GM19468 (cell line): ENCODE results near the gene NFIX.

Experiments used
- ATAC-seq: cut with Tn5 transposase; IDR thresholded peaks from one replicate; pipeline ENCODE4 v1.9.1; 2021; ENCODE audit warnings: mild to moderate bottlenecking, moderate library complexity, moderate number of reproducible peaks; ENCODE audit not compliant: unreplicated experiment; ENCODE audit errors: extremely low read depth

NFIX gene

DNA sequence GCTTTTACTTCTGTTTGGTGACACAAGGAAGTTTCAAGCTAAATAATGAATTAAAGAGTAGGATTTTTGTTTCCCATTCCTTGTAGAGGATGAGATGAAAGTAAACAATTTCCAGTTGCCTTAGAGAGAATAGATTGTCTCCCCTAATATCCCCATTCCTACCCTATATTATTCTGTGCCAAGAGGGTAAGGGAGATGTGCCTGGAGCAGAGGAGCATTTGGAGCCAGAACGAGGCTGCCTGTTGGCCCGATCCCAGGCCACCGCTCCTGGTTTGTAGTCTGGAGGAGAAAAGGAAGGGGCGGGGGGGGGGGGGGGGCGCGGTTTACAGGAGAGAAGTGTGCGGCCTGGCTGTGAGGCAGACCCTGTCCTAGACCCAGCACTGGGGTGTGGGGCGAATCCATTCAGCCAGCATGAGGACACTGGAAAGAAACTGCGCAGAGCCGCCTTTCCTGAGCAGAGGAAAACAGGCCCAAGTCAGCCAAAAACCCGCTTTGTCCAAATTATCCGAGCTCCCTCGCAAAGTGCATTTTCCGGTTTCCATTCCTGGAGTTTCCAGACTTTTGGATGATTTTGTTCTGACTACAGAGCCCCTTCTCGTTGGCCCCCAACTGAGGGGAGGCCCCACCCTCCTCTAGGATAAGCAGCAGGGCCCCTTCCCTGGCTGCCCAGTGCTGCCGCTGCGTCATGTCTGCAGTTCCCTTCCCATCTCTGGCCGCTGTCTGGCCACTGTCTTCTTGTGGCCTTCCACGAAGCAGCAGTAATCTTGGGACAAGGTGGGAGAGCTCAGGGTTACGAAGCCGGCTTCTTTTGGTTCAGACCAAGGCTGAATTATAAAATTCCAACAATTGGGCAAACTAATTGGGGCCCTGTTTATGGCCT lies 23.0 kb downstream of the NFIX start:
- ATAC-seq = no peak

DNA sequence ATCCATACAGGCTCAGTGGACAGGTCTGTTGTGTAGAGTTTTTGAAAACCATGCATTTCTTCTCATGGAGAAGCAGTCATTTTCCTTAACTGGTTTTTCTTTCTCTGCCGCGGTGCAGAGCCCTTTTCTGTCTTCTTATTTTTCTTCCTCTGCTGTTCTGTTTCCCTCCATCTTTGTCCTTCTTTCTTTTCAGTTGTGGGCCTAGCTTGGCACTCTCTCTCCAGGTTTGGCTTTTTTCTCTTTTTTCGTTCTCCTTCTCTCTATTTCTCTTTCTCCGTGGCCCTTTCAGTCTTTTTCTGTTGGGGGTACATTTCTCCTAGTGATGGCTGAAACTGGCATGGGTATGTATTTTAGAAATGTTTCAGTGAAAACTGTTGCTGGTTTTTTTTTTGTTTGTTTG lies 24.1 kb downstream of the NFIX start:
- ATAC-seq = no peak

DNA sequence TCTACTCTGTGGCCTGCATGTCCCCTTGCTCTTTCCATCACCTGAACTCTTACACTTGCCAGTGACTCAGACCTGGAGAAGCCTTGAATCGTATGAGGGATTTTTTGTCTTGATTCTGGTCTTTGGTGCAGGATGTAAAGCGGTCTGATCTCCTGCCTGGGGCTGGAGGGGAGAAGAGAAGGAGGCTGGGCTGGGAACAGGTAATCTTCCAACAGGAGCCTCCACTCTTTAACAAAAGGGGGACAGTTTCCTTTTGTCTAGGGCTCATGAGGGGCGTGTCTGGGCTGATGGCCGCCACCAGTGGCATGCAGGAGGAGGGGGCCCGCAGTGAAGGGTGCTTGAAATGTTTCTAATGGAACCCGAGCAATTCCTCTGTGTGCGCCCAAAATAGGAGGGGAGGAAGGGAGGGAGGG lies 24.7 kb downstream of the NFIX start:
- ATAC-seq = no peak

DNA sequence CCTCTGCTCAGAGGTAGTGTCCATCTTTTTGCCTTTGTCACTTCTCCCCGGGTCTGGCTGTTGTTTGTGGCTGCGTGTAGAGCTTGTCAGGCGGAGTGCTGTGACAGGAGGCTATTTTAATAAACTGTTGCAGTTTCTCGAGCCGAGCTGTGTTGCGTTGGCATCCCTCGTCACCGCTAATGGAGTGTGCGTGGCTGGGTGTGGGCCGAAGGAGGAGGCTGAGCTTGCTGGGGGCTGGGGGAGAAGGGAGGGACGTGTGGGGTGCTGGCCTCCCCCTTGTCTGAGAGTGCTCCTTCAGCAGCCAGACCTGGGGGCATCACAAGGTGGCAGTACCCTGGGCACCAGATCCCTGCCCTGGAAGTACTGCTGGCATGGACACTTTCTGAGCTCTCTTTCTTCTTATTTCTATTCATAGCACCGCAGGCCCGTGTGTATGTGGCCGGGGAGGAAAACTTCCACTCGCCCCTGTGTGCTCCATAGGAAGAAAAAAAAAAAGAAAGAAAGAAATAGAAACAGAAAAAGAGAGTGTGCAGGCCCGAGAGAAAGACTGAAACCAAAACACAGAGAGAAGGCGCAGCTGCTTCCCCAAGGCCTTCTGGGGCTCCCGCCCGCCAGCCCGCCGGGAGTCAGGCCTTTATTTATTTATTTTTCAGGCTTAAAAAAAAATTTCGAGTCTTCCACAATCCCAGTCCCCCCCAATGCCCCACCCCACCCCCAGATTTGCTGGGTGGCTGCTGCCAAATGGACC lies 27.0 kb downstream of the NFIX start:
- no peak for ATAC-seq

DNA sequence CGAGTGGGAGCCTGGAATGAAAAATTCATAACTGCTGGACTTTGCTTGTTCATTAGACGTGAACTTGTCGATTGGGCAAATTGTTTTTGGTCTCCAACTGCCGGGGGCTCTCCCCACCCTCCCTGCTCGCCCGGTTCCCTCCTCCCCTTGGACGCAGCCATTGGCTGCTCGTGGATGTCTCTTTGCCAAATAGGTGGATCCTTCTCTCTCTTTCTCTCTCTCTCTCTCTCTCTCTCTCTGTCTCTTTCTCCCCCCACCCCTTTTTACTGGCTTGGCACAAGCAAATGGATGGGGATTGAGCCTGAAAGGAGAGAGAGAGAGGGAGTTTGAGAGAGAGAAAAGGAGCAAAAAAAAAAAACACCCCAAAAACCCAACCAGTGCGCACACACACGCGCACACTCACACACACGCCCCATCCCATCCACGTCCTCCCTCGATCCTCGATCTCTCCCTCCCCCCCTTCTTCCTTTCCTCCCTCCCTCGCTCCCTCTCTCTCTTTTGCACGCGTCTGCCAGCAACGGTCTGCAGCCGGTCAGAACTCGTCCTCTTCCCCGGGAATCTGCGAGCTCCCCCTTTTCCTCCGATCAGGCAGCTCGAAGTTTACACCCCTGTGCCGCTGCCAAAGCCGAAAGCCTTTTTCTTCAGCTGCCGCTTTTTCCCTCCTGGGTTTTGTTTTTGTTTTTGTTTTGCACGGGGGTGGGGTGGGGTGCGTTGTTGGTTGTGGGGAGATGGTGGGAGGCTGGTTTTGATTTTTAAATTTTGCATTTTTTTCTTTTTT lies 27.8 kb downstream of the NFIX start:
- ATAC-seq = no peak

DNA sequence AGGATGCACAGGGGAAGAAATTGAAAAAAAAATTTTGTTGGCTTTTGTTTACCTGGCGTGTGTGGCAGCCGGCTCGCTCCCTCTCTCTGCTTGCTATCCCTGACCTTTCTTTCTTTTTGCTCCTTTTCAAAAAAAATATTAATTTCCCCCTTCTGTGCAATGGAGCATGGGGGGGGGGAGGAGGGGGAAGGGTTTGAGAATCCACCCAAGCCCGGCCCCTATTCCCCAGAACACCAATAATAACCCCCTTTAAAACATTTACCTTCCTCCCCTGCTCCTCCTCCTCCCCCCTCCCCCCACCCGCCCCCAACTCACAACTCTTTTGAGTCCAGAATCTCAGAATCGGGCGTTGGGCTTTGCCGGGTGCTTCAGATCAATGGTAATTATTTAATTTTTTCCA lies 28.4 kb downstream of the NFIX start:
- ATAC-seq = no peak

DNA sequence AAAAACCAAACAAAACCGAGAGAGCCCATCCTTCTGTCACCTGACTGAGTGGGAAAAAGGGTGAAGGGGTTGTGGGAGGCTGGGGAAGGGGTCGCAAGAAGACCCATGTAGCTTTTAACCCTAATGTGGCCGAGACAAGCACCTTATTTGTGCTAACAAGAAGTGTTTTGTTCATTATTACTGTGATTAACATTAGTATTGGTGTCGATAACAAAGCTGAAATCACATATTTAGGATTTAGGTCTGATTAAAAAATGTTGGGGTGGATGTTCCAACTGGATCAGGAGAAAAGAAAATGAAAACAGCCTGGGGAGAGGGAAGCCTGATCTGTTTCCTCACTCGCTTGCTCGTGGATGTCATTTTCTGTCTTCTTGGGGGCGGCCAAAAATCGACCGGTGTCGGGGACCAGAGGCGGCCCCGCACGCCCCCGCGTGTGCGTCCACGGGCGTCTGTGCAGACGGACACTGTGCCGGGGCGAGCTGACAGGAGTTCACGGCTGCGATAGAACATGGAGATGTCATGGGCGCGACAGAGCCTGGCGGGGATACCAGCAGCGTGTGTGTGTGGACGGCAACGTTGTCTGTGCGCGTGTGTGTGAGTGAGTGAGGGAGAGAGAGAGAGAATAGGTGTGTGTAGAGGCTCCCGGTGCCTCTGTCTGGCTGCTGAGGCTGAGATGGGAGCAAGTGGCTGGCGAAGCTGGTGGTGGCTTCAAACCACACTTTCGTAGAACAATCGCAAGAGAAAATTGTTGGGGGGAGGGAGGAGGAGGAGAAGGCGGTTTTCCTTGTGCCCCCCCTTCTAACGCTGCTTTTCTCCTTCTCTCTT lies 29.1 kb downstream of the NFIX start:
- ATAC-seq = no peak

DNA sequence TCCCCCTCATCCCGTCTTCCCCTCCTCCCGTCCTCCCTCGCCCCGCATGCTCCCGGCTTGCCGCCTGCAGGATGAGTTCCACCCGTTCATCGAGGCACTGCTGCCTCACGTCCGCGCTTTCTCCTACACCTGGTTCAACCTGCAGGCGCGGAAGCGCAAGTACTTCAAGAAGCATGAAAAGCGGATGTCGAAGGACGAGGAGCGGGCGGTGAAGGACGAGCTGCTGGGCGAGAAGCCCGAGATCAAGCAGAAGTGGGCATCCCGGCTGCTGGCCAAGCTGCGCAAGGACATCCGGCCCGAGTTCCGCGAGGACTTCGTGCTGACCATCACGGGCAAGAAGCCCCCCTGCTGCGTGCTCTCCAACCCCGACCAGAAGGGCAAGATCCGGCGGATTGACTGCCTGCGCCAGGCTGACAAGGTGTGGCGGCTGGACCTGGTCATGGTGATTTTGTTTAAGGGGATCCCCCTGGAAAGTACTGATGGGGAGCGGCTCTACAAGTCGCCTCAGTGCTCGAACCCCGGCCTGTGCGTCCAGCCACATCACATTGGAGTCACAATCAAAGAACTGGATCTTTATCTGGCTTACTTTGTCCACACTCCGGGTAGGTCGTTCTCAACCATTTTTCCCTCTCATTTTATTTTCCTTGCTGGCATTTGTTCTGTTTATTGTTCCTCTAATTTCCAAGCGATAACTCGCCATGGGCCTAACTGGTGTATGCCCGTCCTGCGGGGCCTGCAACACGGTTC lies 29.8 kb downstream of the NFIX start:
- no peak for ATAC-seq

DNA sequence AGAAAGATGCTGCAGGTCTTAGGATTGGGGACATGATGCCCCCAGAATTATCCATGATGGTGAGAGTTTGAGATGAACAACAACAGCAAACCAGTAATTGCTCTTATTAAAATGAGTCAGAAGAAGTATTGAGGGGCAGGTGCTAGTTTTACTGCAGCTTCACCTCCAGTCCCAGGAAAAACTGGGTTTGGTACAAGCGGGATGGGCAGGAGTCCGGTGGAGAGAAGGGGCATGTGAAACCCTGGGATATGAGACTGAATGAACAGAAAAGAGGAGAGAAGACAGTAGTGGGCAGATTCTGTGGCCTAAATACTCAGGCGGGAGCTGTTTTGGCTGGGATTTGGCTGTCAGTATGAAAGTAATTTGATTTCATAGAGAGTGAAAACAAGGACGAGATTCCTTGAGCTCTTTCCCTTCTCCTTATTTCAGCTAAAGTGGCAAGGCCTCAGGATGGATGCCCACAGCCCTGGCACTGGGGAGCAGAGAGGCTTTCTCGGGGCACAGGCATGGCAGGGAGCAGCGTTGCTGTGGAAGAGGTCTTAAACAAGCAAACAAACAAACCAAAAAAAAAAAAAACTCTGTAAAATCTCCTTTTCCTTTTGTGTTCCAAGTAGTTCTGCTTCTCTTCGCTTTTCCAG lies 30.7 kb downstream of the NFIX start:
- no peak for ATAC-seq

DNA sequence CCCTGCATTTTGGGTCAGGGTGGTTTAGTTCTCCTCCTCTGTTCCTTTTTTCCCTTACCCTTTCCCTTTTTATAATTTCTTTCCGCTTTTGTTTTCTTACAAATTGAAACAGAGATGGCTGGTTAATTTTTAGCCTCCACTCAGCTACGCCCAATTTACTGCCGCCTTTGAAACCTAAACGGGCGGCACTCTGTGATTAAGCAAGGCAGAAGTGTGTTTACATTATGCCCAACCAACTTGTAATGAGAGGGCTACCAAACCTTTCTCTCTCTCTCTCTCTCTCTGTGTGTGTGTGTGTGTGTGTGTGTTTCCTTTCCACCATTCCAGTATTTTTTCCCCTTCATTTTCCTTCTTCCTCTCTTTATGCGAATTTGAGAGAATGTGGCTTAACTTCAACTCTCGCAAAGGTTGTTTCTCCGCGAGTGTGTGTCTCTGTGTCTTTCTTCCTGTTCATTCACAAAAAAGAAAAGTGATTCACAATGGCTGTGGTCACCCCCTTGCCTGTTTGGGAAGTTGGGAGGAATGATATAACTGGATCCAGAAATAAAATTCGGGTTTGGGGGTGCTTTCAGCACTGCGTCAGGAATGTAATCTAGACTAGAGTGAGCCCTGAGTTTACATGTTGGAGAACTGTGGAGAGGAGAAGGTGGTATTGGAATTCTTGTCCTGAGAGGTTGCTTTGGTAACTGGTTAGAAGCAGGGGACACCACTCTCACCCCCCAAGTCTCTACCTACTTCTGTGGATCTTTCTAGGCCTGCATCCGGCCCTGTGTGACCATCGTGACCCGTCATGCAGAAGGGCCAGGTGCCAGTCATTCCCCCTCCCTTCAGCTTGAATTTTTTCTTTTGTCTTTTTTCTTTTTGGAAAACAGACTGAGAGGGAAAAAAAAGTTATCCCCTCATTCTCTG lies 31.4 kb downstream of the NFIX start:
- no peak for ATAC-seq

DNA sequence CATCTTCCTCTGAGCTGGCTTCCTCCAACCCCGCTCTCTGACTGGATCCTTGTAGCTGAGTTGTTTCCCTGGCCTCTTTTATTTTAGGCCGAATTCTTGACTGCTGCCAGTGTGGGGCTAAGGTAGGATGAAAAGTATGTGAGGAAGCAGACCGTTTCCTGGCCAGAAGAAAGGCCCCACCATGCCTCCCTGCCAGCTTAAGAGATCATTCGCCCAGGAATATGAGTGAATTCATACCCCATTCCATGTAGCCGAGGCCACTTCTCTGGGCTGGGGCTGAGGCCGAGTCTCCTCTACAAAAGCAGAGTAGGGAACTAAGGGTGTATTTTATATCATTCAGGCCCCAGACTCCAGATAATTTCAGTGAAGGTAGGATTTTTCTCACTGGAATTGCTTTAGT lies 32.3 kb downstream of the NFIX start:
- no peak for ATAC-seq

DNA sequence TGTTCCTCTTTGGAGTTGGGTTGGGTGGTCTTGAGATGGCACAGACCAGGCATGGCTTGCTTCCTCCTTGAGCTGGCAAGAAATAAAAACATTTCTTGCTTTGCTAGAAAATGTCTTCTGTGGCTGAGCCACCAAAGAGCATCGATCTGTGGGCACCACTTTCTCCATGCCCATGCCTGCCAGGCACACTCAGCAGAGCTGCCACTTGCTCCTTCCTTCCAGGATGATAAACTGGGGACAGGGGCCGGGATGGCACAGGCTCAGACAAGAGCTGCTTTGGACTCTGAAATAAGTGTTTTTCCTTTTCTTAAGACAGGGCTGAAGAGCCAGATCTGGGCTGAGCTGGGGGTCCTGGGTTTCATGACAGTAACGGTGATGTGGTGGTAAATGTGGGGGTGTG lies 32.8 kb downstream of the NFIX start:
- no peak for ATAC-seq

DNA sequence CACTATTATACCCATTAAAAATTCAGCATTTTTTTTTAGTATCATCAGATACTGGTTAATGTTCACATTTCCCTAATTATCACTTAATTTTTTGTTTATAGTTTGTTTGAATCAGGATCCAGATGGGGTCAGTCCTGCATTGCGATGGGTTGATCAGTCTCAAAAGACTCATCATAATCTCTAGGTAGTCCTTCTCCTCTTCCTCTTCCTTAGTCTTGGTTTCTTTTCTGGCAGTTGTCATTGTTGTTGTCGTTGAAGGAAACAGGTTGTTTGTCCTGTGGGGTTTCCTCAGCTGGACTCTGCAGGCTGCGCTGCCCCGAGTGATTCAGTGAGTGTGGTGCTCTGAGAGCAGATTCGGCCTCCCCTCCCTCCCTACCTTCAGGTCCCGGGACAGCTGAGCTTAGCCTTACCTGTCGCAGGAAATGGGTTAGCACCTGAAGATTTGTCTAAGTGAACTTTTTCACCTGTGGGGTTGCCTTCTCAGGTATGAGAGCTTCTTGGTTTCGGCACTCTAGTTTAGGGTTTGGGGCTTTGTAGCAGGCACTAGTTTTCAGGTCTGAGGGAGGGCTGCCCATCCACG lies 34.1 kb downstream of the NFIX start:
- no peak for ATAC-seq

DNA sequence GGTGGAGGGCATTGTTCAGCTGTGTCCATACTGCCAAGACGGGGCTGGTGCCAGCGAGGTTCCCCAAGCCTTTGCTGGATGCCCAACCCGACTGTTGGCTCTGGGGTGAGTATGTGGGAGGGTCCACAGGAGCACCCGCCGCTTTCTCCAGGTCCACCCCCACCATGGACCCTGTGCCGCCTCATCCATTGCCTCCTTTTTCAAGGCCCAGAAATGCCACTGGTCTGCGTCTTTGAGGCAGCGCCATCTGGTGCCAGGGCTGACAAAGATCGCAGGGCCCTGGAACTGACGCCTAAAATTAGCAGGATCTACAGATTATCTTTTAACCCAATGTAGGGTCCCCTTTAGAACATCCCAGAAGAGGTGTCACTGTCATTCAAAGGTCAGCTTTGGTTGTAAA lies 34.6 kb downstream of the NFIX start:
- ATAC-seq = no peak

DNA sequence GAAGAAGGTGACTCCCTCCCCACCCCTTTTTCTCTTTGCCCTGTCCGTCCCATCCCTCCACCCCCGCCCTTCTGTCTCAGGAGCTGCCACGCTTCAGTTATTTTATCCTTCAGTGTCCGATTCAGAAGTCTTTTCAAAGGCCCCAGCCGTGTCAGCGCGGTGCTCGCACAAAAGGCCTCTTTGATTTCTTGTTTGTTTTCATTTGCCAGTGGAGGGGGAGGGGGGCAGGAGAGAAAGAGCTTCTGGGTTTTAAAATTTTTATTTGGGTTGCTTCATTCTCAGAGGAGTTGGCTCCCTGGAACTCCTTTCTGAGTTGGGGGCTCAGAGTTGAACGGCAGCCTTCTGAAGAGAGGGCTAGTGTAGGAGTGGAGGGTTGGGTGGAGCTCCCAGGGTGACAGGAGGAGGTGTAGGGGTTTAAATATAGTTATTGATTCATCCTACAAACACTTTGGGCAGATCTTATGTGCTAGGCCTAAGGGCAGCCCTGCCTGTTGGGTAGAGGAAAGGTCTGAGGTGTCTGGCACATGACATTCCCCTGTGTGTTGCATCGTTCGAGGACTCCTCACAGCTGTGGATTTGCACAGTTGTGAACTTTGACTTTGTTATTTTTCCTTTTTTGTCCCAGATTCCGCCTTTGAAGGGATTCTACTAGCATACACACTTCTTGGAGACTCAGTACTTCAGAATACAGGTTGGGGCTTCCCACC lies 36.8 kb downstream of the NFIX start:
- no peak for ATAC-seq

DNA sequence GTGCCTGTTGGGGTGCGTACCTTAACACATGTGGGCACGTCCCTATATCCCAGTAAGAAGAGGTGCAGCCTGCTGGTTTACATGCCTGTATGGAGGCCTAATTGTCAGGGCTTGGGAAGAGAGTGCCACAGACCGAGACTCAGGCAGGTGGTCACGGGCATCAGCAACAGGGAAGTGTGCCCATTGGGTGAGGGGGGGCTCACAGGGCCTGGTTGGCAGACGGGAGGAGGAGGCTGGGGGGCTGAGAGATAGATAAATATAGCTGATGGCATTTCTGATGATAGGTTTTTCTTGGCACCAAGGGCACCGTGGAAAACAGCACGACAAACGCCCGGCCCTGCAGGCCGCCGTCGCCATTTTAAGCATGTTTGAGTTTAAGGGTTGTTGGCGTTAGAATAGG lies 37.6 kb downstream of the NFIX start:
- ATAC-seq = no peak

DNA sequence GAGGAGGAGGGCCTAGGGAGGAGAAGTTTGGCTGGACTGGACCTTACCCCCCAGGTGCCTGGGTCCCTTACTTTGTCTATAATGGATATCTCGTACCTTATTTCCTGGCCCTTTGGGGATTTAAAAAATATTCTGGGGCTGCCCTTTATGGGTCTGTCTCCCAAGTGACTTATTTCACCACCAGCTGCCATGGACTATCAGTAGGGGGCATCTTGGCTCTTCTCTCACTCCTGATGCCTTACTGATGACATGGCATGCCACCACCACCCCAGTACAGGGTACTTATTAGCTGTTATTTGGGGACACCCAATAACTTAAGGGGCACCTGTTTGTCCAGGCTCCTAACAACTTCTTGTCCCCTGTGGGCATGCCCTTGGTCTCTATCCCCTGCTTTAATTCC lies 38.0 kb downstream of the NFIX start:
- ATAC-seq = no peak
